ENCODE measurements around the gene GLDC.
"Not testable (repeated sequence)": the region's sequence is repeated elsewhere in the genome, so short reads cannot be mapped to it uniquely, and the experiment has no call there.

The GLDC gene

DNA sequence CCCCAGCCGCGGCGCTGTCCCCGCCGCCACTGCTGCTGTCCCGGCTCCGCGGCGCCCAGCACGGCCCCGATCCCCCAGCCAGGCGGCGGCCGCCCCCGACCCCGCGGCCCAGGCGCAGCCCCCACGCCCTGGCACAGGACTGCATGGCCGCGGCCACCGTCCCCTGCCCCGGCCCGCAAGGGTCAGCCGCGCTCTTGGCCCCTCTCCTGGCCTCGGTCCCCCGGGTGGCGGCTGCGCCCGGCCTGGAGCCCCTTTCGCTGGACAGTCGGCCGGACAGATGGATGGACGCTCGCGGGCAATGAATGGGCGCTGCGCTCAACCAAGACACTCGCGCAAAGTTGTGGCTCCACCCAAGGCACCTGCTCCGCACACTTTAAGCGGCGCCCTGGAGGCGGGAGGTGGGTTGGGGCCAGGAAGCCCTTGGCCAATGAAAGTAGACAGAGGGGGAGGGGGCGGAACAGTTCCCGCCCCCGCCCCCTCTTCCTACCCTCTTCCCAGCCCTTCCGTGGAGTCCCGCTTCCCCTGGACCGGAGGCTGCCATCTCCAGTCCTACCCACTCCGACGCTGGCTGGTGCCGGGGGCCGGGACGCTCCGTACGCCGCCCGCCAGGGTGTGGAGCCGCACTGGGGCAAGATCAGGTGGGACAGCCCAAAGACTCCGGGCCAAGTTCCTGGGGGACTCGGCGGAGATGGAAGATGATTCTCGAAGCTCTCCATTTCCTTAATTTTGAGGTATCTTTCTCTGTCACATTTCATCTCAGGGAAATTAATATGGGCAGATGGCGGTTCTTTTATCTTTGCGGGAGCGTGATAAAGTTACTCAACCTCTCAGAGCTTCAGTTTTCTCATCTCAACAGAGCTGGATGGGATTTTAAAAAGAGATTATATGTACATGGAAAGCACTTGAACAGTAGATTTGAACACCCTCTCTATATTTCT is at the start of gene GLDC:
Gene GLDC (minus strand): TSS at position 375 of the 938 bp plus-strand sequence. CDS start 230 bp downstream, at position 145.
- no peak for DNase-seq

DNA sequence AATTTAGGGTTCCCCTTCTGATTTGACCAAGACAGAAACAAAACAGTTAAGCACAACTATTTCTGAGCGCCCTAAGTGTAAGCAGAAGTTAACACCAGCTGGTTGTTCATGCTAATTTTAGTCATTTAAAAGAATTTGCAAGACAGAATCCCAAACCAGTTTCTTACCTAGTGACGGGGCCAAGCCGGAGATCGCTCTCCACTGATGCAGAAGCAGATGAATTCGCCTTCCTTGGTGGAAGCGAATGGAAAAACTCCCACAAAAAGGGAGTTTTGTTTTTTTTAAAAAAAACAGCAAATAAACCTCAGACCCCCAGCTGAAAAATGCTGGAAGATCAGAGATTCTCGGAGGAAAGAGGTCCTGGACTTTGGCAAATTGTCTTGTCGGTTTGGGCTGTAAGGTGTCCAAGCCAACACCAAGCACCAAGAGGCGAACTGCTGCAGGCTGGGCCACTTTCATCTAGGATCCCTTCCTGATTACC is 47.4 kb upstream of the GLDC start:
- DNase-seq: no peak

DNA sequence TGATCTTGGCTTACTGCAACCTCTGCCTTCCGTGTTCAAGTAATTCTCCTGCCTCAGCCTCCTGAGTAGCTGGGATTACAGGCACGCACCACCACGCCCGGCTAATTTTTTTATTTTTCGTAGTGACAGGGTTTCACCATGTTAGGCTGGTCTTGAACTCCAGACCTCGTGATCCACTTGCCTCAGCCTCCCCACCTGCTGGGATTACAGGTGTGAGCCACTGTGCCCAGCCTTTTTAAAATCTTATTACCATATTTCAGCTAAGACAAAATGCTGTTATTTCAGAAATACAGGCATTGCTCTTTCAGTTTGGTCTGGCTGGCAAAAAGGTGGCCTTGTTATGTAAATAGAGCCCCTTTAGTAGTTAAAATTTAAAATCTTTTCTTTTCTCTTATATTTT is 46.9 kb upstream of the GLDC start:
- no peak for DNase-seq

DNA sequence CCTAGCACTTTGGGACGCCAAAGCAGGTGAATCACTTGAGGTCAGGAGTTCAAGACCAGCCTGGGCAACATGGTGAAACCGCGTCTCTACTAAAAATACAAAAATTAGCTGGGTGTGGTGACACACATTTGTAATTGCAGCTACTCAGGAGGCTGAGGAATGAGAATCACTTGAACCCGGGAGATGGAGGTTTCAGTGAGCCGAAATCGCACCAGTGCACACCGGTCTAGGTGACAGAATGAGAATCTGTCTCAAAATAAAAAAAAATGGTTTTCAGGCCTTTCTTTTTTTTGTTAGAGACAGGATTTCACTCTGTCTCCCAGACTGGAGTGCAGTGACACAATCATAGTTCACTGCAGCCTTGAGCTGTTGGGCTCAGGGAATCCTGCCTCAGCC is 45.1 kb upstream of the GLDC start:
- DNase-seq: not testable (repeated sequence)

DNA sequence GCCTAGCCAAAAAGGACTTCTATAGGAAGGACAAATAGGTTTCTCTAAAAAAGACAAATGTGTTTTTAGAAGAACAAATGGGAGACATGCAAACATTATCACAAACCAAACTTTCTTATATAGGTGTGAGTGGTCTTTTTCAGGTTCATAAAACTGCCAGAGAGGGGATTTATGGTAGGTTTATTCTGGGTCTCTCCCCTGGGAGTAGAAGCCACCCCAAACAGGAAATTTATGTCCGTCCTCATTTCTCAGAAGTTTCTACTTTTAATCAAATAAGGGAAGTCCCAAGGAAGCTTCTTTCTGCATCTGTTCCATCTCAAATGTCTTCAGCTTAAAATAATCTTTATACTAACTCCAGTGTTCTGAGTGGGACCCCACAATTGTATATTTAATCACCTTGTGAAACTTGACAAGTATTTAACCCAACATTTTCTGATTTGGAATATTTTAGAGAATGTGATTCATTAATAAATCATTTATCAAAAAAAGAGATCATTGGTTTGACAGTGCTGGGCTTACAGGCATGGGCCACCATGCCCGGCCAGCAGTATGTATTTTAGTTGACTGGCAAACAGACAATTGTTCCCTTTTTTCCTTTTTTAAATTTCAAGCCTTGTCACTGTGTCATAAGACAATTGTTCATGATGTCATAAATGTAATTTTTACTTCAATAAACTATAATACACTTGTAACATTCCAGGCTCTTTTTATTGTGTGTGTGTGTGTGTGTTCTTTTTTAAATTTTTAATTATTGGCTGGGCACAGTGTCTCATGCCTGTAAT is 44.6 kb upstream of the GLDC start:
- peak; percentile 53 for DNase-seq

DNA sequence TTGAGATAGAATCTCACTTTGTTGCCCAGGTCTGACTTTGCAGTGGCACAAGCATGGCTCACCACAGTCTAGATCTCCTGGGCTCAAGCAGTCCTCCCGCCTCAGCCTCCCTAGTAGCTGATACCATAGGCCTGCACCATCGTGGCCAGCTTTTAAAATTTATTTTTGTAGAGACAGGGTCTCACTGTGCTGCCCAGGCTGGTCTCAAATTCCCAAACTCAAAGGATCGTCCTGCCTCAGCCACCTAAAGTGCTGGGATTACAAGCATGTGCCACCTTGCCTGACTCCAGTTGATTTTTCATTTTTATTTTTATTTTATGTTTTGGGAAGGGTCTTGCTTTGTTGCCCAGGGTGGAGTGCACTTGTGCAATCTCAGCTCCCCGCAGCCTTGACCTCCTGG is 41.7 kb upstream of the GLDC start:
- no peak for DNase-seq

DNA sequence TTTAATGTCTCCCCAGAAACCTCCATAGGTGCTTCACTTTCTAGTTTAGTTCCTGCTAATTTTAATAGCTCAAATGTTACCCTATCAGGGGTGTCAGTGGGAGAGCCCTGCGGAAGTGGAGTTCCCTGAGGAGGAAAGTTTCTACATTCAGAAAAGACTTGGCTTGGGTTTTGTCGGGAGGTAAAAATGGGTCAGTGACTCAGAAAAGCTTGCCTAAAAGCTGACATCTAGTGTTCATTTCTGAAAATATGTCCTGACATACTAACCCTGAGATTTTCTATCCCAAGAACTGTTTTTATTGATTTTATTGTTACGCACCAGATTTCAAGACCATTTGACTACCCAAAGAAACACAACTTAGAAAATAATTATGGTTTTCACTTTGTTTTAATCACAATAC is 40.9 kb upstream of the GLDC start:
- no peak for DNase-seq

DNA sequence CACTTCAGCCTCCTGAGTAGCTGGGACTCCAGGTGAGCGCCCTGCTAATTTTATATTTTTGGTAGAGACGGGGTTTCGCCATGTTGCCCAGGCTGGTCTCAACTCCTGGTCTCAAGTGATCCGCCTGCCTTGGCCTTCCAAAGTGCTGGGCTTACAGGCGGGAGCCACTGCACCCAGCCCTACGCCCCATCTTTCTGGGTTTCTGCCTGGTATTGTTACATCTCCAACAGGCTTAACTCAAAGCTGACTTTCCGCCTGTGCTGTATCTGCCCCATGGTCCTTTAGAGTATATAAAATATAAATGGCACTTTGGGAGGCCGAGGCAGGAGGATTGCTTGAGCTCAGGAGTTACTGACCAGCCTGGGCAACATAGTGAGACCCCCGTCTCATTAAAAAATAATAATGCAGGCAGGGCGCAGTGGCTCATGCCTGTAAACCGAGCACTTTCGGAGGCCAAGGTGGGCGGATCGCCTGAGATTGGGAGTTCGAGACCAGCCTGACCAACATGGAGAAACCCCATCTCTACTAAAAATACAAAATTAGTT is 36.5 kb upstream of the GLDC start:
- no peak for DNase-seq

DNA sequence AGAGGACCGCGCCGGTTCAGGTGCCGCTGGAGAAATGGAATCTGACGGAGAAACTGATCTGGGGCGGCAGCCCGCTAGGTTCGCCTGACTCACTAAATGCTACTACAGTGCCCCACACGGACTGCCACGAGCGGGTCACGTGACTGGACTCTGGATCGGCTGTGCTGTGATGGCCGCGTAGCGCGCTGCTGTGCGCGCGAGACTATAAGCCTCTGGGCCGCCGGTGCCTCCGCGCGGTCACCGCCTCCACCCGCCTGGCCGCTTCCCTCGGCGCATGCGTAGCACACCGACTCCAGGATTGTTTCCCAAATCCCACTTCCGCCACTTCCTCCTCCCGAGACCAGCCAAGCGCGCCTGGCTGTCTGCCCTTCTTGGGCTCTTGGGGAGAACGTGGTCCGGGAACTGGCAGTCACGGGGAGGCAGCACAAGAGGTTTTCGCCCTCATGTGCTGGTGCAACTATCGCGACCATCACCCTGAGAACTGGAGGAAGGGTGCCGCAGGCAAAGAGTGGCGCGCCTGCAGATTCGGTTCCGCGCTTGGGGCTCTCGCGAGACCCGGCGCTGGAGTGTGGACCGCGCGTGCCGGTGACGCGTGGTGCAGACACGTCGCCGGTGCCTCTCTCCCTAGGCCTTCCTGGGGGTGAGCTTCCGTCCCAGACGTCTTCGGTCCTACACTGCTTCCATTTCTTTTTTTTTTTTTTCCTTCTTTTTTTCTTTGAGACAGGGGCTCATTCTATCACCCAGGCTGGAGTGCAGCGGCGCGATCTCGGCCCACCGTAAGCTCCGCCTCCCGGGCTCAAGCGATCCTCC is 35.8 kb upstream of the GLDC start:
- DNase-seq: peak; percentile 97

DNA sequence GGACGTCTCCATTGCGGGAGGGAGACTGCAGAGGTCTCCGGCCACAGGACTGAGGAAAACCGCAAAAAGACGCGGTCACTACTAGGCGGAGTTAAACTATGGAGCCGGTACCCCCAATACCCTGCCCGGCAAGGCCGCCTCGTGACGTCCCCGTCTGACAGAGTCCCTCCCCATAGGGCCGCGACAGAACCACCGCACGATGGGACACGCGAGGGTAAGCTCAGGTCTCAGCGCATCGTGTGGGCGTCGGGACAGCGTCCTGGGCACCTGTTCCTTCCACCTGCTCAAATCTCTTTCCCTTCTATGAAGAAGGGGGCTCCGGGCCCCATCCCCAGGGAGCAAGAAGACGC is 35.2 kb upstream of the GLDC start:
- peak; percentile 66 for DNase-seq

DNA sequence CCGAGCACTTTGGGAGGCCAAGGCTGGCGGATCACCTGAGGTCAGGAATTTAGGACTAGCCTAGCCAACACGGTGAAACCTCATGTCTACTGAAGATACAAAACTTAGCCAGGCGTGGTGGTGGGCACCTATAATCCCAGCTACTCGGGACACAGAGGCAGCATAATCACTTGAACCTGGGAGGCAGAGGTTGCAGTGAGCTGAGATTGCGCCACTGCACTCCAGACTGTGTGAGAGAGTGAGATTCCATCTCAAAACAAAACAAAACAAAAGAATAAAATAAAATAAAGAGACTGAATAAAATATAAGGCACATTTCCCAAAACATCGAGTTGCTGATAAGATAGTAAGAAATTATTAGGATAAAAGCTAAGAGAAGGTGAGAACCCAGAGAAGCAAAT is 32.3 kb upstream of the GLDC start:
- DNase-seq: no peak

DNA sequence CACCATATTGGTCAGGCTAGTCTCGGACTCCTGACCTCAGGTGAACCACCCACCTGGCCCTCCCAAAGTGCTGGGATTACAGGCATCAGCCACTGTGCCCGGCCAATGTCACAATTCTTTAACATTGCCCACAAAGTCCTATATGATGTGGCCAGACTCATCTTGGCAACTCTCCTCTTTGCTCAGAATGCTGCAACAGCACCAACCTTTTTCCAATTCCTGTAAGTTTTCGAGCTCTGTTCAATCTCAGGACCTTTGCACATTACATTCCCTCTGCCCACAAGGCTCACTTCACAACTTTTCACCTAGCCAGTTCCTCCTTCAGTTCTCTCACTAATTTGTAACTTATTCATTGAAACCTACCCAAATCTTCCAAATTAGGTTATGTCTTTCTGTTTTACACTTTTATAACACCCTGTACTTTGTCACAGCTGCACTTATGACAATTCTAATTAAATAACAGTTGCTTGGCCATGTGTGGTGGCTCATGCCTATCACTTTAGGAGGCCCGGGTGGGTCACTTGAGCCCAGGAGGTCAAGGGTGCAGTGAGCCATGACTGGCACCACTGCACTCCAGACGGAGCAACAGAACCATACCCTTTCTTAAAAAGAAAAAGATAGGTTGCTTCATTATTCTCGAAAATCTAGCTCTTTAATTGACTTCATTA is 30.9 kb upstream of the GLDC start:
- no peak for DNase-seq

DNA sequence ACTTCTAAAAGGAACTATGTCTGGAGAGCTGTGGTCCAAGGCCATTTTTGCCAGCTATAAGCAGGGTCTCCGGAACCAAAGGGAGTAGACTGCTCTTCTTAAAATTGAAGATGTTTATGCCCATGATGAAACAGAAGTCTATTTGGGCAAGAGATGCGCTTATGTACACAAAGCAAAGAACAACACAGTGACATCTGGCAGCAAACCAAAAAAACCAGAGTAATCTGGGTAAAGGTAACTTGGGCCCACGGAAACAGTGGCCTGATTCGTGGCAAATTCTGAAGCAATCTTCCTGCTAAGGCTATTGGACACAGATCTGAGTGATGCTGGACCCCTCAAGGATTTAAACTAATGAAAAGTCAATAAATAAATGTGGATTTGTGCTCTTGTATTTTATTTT is 29.7 kb upstream of the GLDC start:
- DNase-seq: no peak

DNA sequence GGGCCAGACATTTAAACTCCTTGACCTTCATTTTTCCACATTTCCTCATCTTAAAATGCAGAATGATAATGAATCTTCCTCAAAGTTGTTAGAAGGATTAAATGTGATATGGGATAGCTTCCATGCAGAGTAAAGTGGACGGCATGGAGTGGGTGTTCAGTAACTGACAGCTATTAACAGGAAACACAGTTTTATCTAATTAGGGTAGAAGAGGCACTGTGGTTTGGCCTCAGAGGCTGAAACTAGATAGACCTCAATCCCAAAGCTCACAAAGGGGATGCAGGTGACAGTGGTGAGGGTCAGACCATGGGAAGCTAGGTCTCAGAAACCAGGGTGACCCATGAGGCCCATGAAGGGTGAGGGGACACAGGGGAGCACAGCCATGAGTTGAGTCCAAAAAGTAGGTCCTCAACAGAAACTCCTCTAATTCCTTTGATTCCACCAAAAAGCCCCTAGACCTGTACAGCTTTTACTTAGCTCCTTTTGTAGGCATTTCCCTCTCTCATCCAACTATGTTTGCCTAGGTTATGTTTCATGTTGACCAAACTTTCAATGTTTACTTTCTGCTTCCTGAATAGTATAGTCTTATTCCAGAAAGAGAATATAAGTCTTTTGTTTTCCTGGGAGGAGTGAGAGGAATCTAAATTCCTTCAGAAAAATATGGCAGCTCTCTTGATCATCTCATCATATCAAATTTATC is 27.9 kb upstream of the GLDC start:
- no peak for DNase-seq

DNA sequence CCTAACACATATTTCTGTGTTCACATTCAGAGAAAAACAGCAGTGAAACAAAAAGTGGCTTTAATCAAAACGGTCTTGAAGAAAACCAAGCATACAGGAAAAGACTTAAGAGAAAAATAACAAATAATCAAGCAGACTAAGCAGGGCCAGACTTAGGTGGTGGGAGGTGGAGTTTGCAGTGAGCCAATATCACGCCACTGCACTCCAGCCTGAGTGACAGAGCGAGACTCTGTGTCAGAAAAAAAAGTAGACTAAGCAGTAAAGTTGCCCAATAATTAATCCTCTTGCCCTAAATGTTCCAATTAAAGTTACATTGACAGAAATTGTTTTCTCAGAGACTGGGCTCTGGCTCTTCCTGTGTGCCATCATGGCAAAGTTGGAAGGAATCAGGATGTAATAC is 26.6 kb upstream of the GLDC start:
- DNase-seq: no peak

DNA sequence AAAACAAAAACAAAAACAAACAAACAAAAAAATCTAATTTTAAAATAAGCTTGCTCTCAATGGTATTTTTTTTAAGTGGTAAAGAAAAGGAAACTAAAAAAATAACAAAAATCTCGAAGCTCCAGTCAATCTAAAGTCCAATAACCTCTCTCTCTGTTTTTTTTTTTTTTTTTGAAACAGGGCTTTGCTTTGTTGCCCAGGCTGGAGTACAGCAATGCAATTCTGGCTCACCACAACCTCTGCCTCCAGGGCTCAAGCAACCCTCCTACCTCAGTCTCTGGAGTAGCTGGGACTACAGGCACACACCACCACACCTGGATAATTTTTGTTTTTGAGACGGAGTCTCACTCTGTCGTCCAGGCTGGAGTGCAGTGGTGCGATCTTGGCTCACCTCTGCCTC is 25.9 kb upstream of the GLDC start:
- DNase-seq: no peak

DNA sequence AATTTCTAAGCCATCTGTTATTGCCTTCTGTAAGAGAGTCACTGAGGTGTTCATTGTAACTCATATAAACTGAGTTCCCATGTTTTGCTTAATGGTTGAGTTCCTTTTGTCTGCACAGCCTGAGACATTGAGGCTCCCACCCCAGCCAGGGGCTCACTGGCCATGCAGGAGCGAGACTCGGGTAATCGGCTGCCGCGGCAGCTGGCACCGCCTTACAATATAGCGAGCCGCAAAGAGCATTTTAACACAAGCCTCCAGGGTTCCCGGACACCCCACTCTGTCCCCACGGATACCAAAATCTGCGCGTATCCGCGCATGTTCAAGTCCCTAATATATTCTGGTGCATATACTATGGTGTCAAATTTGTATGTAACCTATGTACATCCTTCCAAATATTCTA is 24.4 kb upstream of the GLDC start:
- DNase-seq: no peak

DNA sequence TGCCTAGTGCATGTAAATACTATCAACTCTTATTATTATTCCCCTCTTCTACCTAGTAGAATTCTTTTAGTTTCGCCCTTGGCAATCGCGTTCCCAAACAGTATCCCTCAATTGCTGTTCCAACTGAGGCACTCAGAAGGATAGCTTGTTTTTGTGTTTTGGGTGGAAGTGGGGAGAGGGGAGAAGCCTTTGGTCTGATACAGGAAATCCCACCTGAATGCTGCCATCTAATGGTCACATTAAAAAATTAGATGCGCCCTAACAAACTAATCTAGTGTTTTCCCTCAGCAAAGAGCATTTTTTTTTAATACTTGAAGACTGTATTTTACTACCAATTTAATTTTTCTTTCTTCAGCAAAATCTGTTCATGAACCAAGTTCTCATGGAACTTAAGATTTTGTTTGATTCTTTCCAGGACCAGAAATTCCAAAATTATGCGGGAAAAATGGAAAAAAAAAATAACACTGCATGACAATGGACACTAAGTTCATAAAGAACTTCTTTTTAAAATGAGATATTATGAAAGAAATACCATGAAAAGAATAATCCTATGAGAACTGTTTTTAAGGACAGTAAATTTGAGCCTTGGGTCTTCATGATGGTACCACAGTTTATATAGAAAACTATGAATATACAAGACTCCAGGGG is 22.2 kb upstream of the GLDC start:
- peak; percentile 12 for DNase-seq

DNA sequence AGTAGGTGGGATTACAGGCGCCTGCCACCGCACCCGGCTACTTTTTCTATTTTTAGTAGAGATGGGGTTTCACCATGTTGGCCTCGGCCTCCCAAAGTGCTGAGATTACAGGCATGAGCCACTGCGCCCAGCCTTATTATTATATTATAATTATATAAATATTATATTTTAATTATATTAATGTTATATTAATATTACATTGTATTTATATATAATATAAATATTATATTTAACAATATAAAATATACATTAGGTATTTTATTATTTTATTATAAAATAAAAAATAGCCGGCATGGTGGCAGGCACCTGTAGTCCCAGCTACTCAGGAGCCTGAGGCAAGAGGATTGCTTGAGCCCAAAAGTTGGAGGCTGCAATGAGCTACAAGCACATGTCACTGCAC is 21.6 kb upstream of the GLDC start:
- DNase-seq: no peak

DNA sequence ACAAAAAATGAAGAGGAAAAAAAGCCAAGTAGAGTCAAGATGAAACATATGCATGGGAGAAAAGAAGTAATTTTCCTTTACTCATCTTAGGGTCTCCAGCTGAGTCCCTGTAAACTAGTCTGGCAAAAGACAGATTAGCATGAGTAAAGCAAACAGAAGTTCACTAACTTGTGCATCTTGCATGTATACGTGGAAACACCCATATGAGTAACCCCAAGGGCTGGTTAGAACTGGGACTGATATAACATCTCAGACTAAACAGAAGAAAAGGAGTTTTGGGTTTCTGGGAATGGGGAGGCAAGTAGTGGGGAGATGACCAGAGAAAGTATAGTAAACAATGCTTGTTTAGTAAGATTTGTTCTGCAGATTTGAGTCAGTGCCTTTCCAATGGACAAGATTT is 20.1 kb upstream of the GLDC start:
- DNase-seq: no peak

DNA sequence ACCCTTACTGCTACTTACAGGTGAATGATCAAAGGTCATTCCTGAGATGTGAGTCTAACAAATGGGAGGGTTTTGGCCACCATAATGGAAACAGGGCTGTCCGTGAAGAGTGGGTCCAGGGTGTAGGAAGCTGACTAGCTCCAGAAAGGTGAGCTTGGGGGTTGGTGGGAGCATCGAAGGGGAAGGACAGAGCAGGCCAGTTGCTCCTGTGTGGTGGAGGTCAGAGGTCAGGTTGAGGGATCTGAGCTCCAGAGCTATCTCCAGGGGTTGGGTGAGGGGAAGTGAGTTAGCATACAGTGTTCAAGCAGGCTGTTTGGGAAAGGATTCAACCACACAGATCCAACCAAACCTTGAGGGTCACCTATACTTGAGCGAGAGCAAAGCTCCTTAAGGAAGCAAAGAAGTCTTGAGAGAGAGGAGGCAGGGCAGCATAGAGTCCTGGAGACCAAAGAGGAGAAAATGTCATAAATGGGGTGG is 18.7 kb upstream of the GLDC start:
- no peak for DNase-seq

Data from inflammatory macrophage treated with lipopolysaccharide for 4 hours (primary cell).